ENCODE data around the gene BLOC1S1.

- TF ChIP-seq CTCF (IDR thresholded peaks at IDR 0.05): no peak
- TF ChIP-seq POLR2A (IDR thresholded peaks at IDR 0.05): no peak
These were observed 4.3 kb downstream of the BLOC1S1 start, which contains the start of gene RDH5 for GRCh38 chr12:55720071-55720564.
